Sigmoid colon (tissue), 4 donors: ENCODE results near the gene IMMP2L.

ENCODE experiments used
- POLR2A ChIP-seq, 2 donors: fragments of 450-650 bp; IDR thresholded peaks; one replicate each; pipeline ENCODE4 v1.6.1; 2016; ENCODE audit warnings: antibody characterized with exemption in 2 of 2, mild to moderate bottlenecking in 2 of 2, moderate library complexity in 2 of 2
- POLR2AphosphoS5 ChIP-seq, 4 donors: sonication (generic); formaldehyde crosslinking; IDR thresholded peaks; one replicate each; pipeline ENCODE4 v1.6.1; 2017; ENCODE audit warnings: antibody characterized with exemption in 4 of 4
- TF ChIP-seq, protein P1 (sequence below), 4 experiments: fragments of 450-650 bp in 3 of 4; fragments of 200-600 bp in 1 of 4; IDR thresholded peaks; one replicate each; pipeline ENCODE4 v1.5.1; 2016 to 2019; ENCODE audit warnings: antibody characterized with exemption in 4 of 4, mild to moderate bottlenecking in 3 of 4, moderate library complexity in 2 of 4

DNA sequence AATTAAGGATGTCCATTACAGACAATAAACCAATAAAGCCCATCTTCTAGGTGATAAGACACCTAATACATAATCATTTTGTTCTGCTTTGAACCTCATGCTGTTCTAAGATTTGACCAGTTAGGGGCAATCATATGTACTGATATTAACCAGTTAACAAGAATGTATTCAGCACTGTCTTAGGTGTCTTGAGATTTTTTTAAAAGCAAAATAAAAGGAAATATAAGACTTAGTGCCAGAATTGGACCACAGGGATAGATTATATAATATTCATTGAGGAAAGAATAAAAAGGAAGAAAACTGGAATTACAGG is 32.0 kb downstream of the IMMP2L start:
- TF ChIP-seq, protein P1, sequence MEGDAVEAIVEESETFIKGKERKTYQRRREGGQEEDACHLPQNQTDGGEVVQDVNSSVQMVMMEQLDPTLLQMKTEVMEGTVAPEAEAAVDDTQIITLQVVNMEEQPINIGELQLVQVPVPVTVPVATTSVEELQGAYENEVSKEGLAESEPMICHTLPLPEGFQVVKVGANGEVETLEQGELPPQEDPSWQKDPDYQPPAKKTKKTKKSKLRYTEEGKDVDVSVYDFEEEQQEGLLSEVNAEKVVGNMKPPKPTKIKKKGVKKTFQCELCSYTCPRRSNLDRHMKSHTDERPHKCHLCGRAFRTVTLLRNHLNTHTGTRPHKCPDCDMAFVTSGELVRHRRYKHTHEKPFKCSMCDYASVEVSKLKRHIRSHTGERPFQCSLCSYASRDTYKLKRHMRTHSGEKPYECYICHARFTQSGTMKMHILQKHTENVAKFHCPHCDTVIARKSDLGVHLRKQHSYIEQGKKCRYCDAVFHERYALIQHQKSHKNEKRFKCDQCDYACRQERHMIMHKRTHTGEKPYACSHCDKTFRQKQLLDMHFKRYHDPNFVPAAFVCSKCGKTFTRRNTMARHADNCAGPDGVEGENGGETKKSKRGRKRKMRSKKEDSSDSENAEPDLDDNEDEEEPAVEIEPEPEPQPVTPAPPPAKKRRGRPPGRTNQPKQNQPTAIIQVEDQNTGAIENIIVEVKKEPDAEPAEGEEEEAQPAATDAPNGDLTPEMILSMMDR (IDR thresholded peaks at IDR 0.05), result no peak
- TF ChIP-seq POLR2AphosphoS5 (IDR thresholded peaks at IDR 0.05), result no peak
- no peak for TF ChIP-seq POLR2A (IDR thresholded peaks at IDR 0.05)
